AG09309 (cell line): ENCODE results near the gene SMIM38.

Source experiments
- DNase-seq: peaks from one replicate; pipeline ENCODE4 v3.0.0-alpha.2; 2010; ENCODE audit warnings: low read depth
- H3K4me3 ChIP-seq: 2 replicates; pipeline ENCODE4 v1.5.1; 2011; ENCODE audit warnings: mild to moderate bottlenecking, low read depth, low read length, moderate library complexity; ENCODE audit not compliant: control insufficient read depth
- CTCF ChIP-seq: IDR thresholded peaks from 2 replicates; pipeline ENCODE4 v1.5.1; 2011; ENCODE audit warnings: mild to moderate bottlenecking, low read depth, low read length, inconsistent platforms; ENCODE audit not compliant: insufficient read depth, control insufficient read depth; ENCODE audit errors: missing control alignments

SMIM38 gene

GRCh38 chr11:69195824-69196782 is 40.4 kb downstream of the SMIM38 start:
- H3K4me3 ChIP-seq = no peak overlapping the region
- DNase-seq = no peak
- TF ChIP-seq CTCF = no peak

DNA sequence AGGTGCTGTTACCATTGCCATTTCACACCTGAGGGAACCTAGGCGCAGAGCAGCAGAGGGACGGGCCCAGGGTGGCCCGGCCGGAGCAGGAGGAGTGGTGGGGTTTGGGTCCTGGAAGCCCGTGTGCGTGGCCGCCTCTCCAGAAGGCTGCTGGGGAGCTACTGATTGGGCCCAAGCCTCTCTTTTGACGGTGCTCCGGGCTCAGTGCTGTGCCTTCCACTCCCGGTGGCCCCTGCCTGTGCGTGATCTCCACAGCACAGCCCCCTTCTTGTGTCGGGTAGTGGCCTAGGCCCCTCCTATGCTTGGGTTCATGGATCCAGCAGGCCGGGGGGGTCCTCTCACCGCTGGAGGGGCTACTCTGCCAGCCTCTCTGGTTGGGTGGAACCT is 41.0 kb downstream of the SMIM38 start:
- no peak for TF ChIP-seq CTCF
- no peak overlapping the region for H3K4me3 ChIP-seq
- DNase-seq = no peak

DNA sequence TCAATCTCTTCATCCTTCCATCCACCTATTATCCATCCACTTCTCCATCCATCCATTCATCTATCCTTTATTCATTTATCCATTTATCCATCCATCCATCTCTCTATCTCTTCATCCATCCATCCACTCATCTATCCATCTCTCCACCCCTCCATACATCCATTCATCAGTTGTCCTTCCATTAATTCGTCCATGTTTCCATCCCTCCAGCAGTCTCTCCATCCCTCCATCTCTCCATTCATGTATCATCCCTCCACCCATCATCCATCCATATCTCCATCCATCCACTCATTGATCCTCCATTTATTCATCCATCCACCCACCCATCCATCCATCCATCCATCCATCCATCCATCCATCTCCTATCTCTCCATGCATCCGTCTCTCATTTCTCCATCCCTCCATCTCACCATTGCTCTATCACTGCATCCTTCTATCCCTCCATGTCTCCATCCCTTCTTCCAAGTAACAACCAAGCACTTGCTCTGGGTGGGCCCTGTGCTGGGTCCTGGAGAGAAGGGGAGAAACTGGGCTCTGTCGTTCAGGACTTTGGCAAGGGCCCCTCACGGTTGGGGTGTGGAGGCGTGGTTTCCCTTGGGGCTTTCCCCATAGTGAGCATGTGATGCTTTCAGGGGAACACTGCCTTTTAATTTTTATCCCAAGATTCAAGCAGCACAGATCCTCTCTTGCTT is 43.3 kb downstream of the SMIM38 start:
- no peak for TF ChIP-seq CTCF
- no peak for DNase-seq
- H3K4me3 ChIP-seq = no peak overlapping the region

DNA sequence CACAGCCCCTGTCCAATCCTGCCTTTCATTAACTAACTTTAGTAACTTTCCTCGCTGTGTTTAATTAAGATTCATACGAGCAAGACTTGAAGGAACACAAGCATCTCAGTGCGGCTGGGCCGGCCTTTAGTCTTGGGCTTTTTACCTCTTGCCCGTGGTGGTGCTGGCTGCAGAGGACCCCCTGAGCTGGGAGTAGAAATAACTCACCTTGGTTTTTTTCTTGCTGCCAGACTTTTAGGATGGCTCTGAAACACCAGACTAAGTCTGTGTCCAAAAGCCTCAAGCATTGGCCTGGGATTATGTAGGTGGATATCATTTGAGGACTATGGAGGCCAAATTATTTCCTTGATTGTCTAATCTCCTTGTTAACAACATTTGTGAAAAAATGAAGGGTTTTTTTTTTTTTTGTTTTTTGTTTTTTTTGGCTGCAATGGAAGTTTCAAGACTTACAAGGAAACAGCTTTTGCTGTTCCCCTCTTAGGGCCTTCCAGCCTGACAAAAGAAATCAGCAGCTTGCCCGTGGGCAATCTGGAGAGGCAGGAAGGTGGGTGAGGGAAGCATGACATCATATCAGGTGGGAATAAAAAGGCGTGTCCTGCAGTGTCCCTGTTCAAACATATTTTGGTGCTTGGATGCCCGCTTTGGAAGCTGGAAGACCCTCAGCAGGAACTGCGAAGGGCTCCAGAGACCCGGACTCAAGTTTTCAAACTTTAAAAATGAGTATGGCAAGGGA is 44.0 kb downstream of the SMIM38 start:
- DNase-seq = no peak
- no peak for TF ChIP-seq CTCF
- H3K4me3 ChIP-seq = no peak overlapping the region

- H3K4me3 ChIP-seq = no peak overlapping the region
- no peak for DNase-seq
- no peak for TF ChIP-seq CTCF
Observed at GRCh38 chr11:69200331-69201065, 44.8 kb downstream of the SMIM38 start.

GRCh38 chr11:69201066-69201365 is 45.3 kb downstream of the SMIM38 start:
- H3K4me3 ChIP-seq = no peak overlapping the region
- DNase-seq = no peak
- TF ChIP-seq CTCF = no peak
